SK-N-SH (cell line): ENCODE measurements around the gene BCAT1. TPM values are rescaled to one million over a fixed set of nuclear protein-coding genes. Genes with fewer than 3 reads are reported as not detected.

ENCODE experiments used
- CTCF ChIA-PET: fragments of 300-600, 350-600 bp; formaldehyde crosslinking; extraction: SDS; loops from one replicate; lab custom pipeline; 2021; lab: Yijun Ruan, JAX
- POLR2A ChIA-PET: fragments of 350-600 bp; sonication (Branson Sonifier 250); formaldehyde crosslinking; extraction: SDS; loops from one replicate; lab custom pipeline; 2020; ENCODE audit warnings: antibody characterized with exemption, inconsistent platforms; lab: Yijun Ruan, JAX
- DNase-seq: peaks from one replicate; pipeline ENCODE4 v3.0.0; 2012
- H2AFZ ChIP-seq: fragments of 200-600 bp; sonication (generic); 2 replicates; pipeline ENCODE4 v1.8.1; 2016; ENCODE audit warnings: antibody characterized with exemption, mild to moderate bottlenecking, low read depth
- H3F3A ChIP-seq: fragments of 200-600 bp; sonication (generic); replicated peaks from 2 replicates; pipeline ENCODE3; 2016; ENCODE audit warnings: antibody characterized with exemption, mild to moderate bottlenecking; ENCODE audit not compliant: insufficient read depth
- H3K27ac ChIP-seq, 2 experiments: fragments of 200-500 bp in 1 of 2; fragments of 200-600 bp in 1 of 2; sonication (Bioruptor generic) in 1 of 2; sonication (generic), shearing (Covaris generic) in 1 of 2; 2 replicates each; pipeline versions ENCODE4 v1.5.1 to v1.6.1; 2014 to 2016; ENCODE audit warnings: low read depth in 2 of 2, inconsistent platforms in 1 of 2, low read length in 1 of 2, mild to moderate bottlenecking in 1 of 2, mixed read lengths in 1 of 2
- H3K27me3 ChIP-seq: fragments of 200-600 bp; sonication (generic), shearing (Covaris generic); 2 replicates; pipeline ENCODE4 v1.6.1; 2016; ENCODE audit warnings: mixed run types; ENCODE audit not compliant: insufficient read depth
- H3K36me3 ChIP-seq, 2 experiments: fragments of 200-500 bp in 1 of 2; fragments of 200-600 bp in 1 of 2; sonication (Bioruptor generic) in 1 of 2; sonication (generic) in 1 of 2; replicated peaks in 1 of 2; 2 replicates each; pipeline versions ENCODE3 to v1.5.1; 2014 to 2016; ENCODE audit warnings: low read length in 1 of 2, mild to moderate bottlenecking in 1 of 2; ENCODE audit not compliant: insufficient read depth in 2 of 2, control insufficient read depth in 1 of 2
- H3K4me1 ChIP-seq, 2 experiments: fragments of 200-500 bp in 1 of 2; fragments of 200-600 bp in 1 of 2; sonication (Bioruptor generic) in 1 of 2; sonication (generic), shearing (Covaris generic) in 1 of 2; 2 replicates each; pipeline versions ENCODE4 v1.5.1 to v1.6.1; 2014 to 2016; ENCODE audit warnings: low read depth in 1 of 2, low read length in 1 of 2, mixed run types in 1 of 2; ENCODE audit not compliant: insufficient read depth in 2 of 2, control insufficient read depth in 1 of 2
- H3K4me2 ChIP-seq: fragments of 200-600 bp; sonication (generic), shearing (Covaris generic); 2 replicates; pipeline ENCODE4 v1.6.1; 2017; ENCODE audit warnings: mixed run types
- H3K4me3 ChIP-seq, 2 experiments: fragments of 200-500 bp in 1 of 2; fragments of 200-600 bp in 1 of 2; sonication (Bioruptor generic) in 1 of 2; sonication (generic), shearing (Covaris generic) in 1 of 2; 2 replicates each; pipeline versions ENCODE4 v1.5.1 to v1.8.1; 2014 to 2016; ENCODE audit warnings: low read depth in 2 of 2, inconsistent platforms in 1 of 2, low read length in 1 of 2, mild to moderate bottlenecking in 1 of 2, mixed read lengths in 1 of 2, moderate library complexity in 1 of 2
- H3K79me2 ChIP-seq: fragments of 200-600 bp; sonication (generic); 2 replicates; pipeline ENCODE4 v1.8.1; 2017; ENCODE audit warnings: mild to moderate bottlenecking; ENCODE audit not compliant: insufficient read depth
- H3K9ac ChIP-seq: fragments of 200-600 bp; sonication (generic); 2 replicates; pipeline ENCODE4 v1.6.1; 2017; ENCODE audit warnings: mixed run types
- H3K9me2 ChIP-seq: fragments of 200-600 bp; sonication (generic); 2 replicates; pipeline ENCODE4 v1.6.1; 2017; ENCODE audit warnings: mixed run types
- H3K9me3 ChIP-seq: fragments of 200-600 bp; sonication (generic); 2 replicates; pipeline ENCODE4 v1.6.1; 2017; ENCODE audit warnings: mixed run types, mild to moderate bottlenecking, moderate library complexity
- H4K20me1 ChIP-seq: fragments of 200-600 bp; sonication (generic); 2 replicates; pipeline ENCODE4 v1.6.1; 2017; ENCODE audit warnings: mild to moderate bottlenecking, mixed run types; ENCODE audit not compliant: insufficient read depth
- EP300 ChIP-seq, 2 experiments: IDR thresholded peaks; 2 replicates each; pipeline versions ENCODE4 v1.4.0 to v1.6.1; 2012; ENCODE audit warnings: borderline replicate concordance in 1 of 2, low read depth in 1 of 2, low read length in 1 of 2
- FOSL2 ChIP-seq: IDR thresholded peaks from 2 replicates; pipeline ENCODE4 v1.4.0; 2012; ENCODE audit warnings: low read depth, mild to moderate bottlenecking, moderate library complexity, borderline replicate concordance
- FOXM1 ChIP-seq: IDR thresholded peaks from 2 replicates; pipeline ENCODE4 v1.4.0; 2012; ENCODE audit warnings: low read depth, mild to moderate bottlenecking
- JUND ChIP-seq: IDR thresholded peaks from 2 replicates; pipeline ENCODE4 v1.4.0; 2012
- MXI1 ChIP-seq: IDR thresholded peaks from 2 replicates; pipeline ENCODE4 v1.6.1; 2012; ENCODE audit warnings: mild to moderate bottlenecking, low read depth, low read length, improper control_type of control experiment
- RAD21 ChIP-seq: IDR thresholded peaks from 2 replicates; pipeline ENCODE4 v1.6.1; 2012; ENCODE audit warnings: mild to moderate bottlenecking, low read length
- RCOR1 ChIP-seq: fragments of 150-350 bp; IDR thresholded peaks from 2 replicates; pipeline ENCODE4 v1.6.1; 2017; ENCODE audit warnings: antibody characterized with exemption, low read length
- RXRA ChIP-seq: IDR thresholded peaks from 2 replicates; pipeline ENCODE4 v1.4.0; 2012; ENCODE audit warnings: low read depth, mild to moderate bottlenecking, borderline replicate concordance
- SMC3 ChIP-seq: IDR thresholded peaks from 2 replicates; pipeline ENCODE4 v1.6.1; 2012; ENCODE audit warnings: low read depth, low read length, improper control_type of control experiment
- TAF1 ChIP-seq: IDR thresholded peaks from 2 replicates; pipeline ENCODE4 v1.6.1; 2012; ENCODE audit warnings: low read depth, mild to moderate bottlenecking, low read length, moderate library complexity, borderline replicate concordance
- WGBS: methylation state at CpG from one replicate; pipeline ENCODE4 v1.1.6; 2017; ENCODE audit warnings: low lambda C conversion rate; 5-methylcytosine and 5-hydroxymethylcytosine counted together
- polyA plus RNA-seq, 3 experiments: library from polyadenylated mRNA; depleted of rRNA; stranded (reverse); fragments of >200 nt; gene quantifications; 2 replicates each; pipeline ENCODE4 v1.2.3, GENCODE V29; 2012
- TF ChIP-seq, protein P1 (sequence below): IDR thresholded peaks from 2 replicates; pipeline ENCODE4 v1.4.0; 2012; ENCODE audit warnings: low read depth, borderline replicate concordance
- TF ChIP-seq, protein P2 (sequence below): fragments of 150-350 bp; IDR thresholded peaks from 2 replicates; pipeline ENCODE4 v1.6.1; 2016; ENCODE audit warnings: mild to moderate bottlenecking, low read depth, low read length
- TF ChIP-seq, protein P3 (sequence below): IDR thresholded peaks from 2 replicates; pipeline ENCODE4; 2012
- TF ChIP-seq, protein P4 (sequence below): IDR thresholded peaks from 2 replicates; pipeline ENCODE4 v1.6.1; 2012; ENCODE audit warnings: mild to moderate bottlenecking, low read depth, low read length, moderate library complexity

BCAT1 gene
- polyA plus RNA-seq, 1 of the 3 experiments (the other 2 are of a cell fraction), result 7.7 TPM

DNA sequence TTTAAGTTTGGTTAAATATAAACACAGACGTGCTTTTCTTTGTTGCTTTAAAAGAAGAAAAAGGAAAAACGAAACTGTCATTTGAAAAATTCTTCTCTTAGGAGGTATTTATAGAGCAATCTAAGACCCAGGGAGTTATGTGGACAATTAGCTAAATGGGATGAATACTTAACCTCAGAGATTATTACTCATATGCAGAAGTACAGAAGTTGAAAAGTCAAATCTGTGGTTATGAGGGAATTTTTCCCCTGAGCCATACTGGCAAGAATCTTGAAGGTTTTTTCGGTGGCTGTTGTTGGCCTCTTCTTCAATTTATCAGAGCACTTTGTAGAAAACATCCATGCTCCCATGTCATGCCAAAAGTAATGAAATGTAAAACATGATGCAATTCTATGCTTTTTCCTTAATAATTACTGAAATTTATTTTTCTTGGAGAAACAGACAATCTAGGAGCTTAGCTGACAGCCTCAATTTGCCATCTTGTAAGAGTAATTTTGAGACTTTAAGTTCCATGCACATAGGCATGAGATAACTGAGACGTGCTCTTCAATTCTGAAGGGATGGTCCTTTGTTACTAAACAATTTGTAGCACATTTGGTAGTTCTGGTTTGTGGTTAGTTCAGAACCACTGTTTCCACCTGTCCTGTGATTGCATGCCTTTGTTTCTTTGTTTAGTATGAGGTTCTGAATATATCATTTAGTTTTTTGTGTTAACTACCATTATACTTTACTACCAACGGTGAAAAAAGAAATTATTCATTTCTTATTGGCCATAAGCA, 126.6 kb downstream of the BCAT1 start:
- POLR2A ChIA-PET, result no interaction called here
- 84% methylated on average over 5 of the region's 5 CpGs for WGBS
- H3K4me2 ChIP-seq, result no peak overlapping the region

DNA sequence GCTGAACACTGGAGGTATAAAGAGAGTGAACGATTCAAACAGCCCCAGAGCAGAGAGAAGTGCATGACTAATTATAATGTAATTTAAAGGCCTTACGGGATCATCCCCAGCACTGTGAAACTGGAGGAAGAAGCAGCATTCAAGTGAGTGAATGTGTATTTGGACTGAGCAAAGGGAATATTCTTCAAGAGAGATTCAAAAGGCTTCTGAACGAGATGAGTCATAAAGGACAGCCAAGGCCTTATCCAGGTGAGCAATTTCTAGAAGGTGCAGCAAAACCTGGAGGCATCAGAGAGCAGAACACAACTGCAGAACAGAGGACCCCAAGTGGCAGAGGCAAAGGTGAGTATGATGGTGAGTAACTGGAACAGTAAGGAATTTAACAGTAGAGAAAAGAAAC, 127.2 kb downstream of the BCAT1 start:
- Histone ChIP-seq H3K9me3 (no peaks in the 10 kb centered on the region), H2AFZ (no peak overlapping the region), H3K4me1 (peaks cover 0 to 11% of the 10 kb centered on the region in 2 experiments; a peak in 1 of 4 replicates), H3K27ac (no peak overlapping the region), H3K9me2 (0 out of 2 replicates have a peak, but pooled peaks cover 5% of the 10 kb centered on the region), H3K27me3 (no peaks in the 10 kb centered on the region), H4K20me1 (no peaks in the 10 kb centered on the region), H3K9ac (no peak overlapping the region), H3K4me2 (no peak overlapping the region), H3K36me3 (peaks cover 31 to 69% of the 10 kb centered on the region in 2 experiments), H3K4me3 (no peak overlapping the region), H3F3A (peaks cover 17% of the 10 kb centered on the region), H3K79me2 (no peaks in the 10 kb centered on the region; the same call in 1 of the 2 replicates)
- ChIA-PET CTCF (no interaction called here), POLR2A (no interaction called here)
- 85% methylated on average over 3 of the region's 3 CpGs for WGBS
- no peak for DNase-seq
- TF ChIP-seq FOXM1 (no peak), RAD21 (no peak), TAF1 (no peak), MXI1 (no peak), RXRA (no peak), SMC3 (no peak), RCOR1 (no peak), FOSL2 (no peak)
- TF ChIP-seq, protein P1, sequence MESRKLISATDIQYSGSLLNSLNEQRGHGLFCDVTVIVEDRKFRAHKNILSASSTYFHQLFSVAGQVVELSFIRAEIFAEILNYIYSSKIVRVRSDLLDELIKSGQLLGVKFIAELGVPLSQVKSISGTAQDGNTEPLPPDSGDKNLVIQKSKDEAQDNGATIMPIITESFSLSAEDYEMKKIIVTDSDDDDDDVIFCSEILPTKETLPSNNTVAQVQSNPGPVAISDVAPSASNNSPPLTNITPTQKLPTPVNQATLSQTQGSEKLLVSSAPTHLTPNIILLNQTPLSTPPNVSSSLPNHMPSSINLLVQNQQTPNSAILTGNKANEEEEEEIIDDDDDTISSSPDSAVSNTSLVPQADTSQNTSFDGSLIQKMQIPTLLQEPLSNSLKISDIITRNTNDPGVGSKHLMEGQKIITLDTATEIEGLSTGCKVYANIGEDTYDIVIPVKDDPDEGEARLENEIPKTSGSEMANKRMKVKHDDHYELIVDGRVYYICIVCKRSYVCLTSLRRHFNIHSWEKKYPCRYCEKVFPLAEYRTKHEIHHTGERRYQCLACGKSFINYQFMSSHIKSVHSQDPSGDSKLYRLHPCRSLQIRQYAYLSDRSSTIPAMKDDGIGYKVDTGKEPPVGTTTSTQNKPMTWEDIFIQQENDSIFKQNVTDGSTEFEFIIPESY, result no peak
- TF ChIP-seq, protein P2, sequence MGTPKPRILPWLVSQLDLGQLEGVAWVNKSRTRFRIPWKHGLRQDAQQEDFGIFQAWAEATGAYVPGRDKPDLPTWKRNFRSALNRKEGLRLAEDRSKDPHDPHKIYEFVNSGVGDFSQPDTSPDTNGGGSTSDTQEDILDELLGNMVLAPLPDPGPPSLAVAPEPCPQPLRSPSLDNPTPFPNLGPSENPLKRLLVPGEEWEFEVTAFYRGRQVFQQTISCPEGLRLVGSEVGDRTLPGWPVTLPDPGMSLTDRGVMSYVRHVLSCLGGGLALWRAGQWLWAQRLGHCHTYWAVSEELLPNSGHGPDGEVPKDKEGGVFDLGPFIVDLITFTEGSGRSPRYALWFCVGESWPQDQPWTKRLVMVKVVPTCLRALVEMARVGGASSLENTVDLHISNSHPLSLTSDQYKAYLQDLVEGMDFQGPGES, result no peak
- TF ChIP-seq, protein P3, sequence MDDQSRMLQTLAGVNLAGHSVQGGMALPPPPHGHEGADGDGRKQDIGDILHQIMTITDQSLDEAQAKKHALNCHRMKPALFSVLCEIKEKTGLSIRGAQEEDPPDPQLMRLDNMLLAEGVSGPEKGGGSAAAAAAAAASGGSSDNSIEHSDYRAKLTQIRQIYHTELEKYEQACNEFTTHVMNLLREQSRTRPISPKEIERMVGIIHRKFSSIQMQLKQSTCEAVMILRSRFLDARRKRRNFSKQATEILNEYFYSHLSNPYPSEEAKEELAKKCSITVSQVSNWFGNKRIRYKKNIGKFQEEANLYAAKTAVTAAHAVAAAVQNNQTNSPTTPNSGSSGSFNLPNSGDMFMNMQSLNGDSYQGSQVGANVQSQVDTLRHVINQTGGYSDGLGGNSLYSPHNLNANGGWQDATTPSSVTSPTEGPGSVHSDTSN, result no peak

More for the DNA sequence above, 126.6 kb downstream of the BCAT1 start:
- Histone ChIP-seq H3K9me2 (0 out of 2 replicates have a peak, but pooled peaks cover 5% of the 10 kb centered on the region), H3K4me1 (peaks cover 0 to 11% of the 10 kb centered on the region in 2 experiments; a peak in 1 of 4 replicates), H3F3A (peaks cover 14% of the 10 kb centered on the region), H3K27ac (no peak overlapping the region), H3K9me3 (no peaks in the 10 kb centered on the region), H3K27me3 (no peaks in the 10 kb centered on the region), H3K9ac (no peak overlapping the region), H3K79me2 (no peaks in the 10 kb centered on the region; the same call in 1 of the 2 replicates), H3K4me3 (no peak overlapping the region), H3K36me3 (peaks cover 25 to 69% of the 10 kb centered on the region in 2 experiments), H4K20me1 (no peaks in the 10 kb centered on the region), H2AFZ (no peak overlapping the region)
- no peak for DNase-seq
- TF ChIP-seq MXI1, result no peak
- no peak for TF ChIP-seq JUND
- TF ChIP-seq EP300 (IDR thresholded peaks at IDR 0.05; ENCODE audit: borderline replicate concordance in 1 of 2, low read depth in 1 of 2, low read length in 1 of 2), result no peak
- TF ChIP-seq RXRA, result no peak
- TF ChIP-seq SMC3, result no peak
- TF ChIP-seq, protein P4, sequence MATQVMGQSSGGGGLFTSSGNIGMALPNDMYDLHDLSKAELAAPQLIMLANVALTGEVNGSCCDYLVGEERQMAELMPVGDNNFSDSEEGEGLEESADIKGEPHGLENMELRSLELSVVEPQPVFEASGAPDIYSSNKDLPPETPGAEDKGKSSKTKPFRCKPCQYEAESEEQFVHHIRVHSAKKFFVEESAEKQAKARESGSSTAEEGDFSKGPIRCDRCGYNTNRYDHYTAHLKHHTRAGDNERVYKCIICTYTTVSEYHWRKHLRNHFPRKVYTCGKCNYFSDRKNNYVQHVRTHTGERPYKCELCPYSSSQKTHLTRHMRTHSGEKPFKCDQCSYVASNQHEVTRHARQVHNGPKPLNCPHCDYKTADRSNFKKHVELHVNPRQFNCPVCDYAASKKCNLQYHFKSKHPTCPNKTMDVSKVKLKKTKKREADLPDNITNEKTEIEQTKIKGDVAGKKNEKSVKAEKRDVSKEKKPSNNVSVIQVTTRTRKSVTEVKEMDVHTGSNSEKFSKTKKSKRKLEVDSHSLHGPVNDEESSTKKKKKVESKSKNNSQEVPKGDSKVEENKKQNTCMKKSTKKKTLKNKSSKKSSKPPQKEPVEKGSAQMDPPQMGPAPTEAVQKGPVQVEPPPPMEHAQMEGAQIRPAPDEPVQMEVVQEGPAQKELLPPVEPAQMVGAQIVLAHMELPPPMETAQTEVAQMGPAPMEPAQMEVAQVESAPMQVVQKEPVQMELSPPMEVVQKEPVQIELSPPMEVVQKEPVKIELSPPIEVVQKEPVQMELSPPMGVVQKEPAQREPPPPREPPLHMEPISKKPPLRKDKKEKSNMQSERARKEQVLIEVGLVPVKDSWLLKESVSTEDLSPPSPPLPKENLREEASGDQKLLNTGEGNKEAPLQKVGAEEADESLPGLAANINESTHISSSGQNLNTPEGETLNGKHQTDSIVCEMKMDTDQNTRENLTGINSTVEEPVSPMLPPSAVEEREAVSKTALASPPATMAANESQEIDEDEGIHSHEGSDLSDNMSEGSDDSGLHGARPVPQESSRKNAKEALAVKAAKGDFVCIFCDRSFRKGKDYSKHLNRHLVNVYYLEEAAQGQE, result no peak
- no peak for TF ChIP-seq RAD21
- TF ChIP-seq TAF1, result no peak
- CTCF ChIA-PET, result no interaction called here
